ENCODE data around the gene MUC6.
"Not testable (repeated sequence)": the region's sequence is repeated elsewhere in the genome, so short reads cannot be mapped to it uniquely, and the experiment has no call there.

MUC6 gene

GRCh38 chr11:1023811-1024596 is 12.5 kb downstream of the MUC6 start:
- H3K9me3 ChIP-seq (ENCODE audit: control insufficient read depth, low read length), result no peaks in the 10 kb centered on the region
- no peak for DNase-seq (ENCODE audit: low read depth)
- H3K4me3 ChIP-seq (ENCODE audit: low read length), result no peak overlapping the region
- H3K9ac ChIP-seq (ENCODE audit: low read length), result no peak overlapping the region
- no peaks in the 10 kb centered on the region for H3K36me3 ChIP-seq (ENCODE audit: control insufficient read depth, insufficient read depth, low read length, severe bottlenecking)
- H3K27me3 ChIP-seq (replicated peaks; ENCODE audit: control insufficient read depth, insufficient read depth, low read length), result no peaks in the 10 kb centered on the region
- H3K4me1 ChIP-seq (ENCODE audit: control insufficient read depth, insufficient read depth, low read length), result no peaks in the 10 kb centered on the region

DNA sequence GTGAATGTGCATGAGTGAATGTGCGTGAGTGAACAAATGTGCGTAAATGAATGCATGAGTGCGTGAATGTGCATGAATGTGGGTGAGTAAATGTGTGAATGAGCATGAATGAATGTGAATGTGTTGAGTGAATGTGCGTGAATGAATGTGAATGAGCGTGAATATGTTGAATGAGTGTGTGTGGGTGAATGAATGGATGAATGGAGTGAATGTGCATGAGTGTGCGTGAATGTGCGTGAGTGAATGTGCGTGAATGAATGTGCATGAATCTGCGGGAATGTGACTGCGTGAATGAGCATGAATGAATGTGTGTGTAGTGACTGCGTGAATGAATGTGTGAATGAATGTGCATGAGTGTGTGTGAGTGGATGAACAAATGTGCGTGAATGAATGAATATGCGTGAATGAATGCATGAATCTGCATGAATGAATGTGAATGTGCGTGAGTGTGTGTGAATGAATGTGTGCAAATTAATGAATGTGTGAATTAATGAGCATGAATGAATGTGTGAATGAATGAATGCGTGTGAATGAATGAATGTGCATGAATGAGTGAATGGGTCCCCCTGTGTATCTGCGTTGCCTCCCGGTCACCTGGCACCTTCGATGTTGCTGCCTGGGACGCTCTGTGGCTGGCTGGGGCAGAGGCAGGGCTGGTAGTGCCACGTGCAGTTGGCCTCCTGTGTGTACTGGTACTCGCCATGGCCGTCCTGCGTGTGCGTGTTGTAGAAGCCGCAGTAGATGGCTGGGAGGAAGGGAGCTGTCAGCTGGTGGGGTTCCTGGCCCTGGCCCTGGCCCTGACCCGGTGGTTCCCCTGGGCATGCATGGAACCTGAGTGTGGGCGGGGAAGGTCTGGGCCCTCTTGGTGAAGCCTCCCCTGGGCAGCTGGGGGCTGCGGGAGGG is 13.4 kb downstream of the MUC6 start:
- Histone ChIP-seq H3K9ac (ENCODE audit: low read length) (no peak overlapping the region), H3K4me3 (ENCODE audit: low read length) (no peak overlapping the region), H3K36me3 (ENCODE audit: control insufficient read depth, insufficient read depth, low read length, severe bottlenecking) (no peaks in the 10 kb centered on the region), H3K9me3 (ENCODE audit: control insufficient read depth, low read length) (no peaks in the 10 kb centered on the region), H3K27me3 (replicated peaks; ENCODE audit: control insufficient read depth, insufficient read depth, low read length) (no peaks in the 10 kb centered on the region), H3K4me1 (ENCODE audit: control insufficient read depth, insufficient read depth, low read length) (no peaks in the 10 kb centered on the region)
- no peak for DNase-seq (ENCODE audit: low read depth)

DNA sequence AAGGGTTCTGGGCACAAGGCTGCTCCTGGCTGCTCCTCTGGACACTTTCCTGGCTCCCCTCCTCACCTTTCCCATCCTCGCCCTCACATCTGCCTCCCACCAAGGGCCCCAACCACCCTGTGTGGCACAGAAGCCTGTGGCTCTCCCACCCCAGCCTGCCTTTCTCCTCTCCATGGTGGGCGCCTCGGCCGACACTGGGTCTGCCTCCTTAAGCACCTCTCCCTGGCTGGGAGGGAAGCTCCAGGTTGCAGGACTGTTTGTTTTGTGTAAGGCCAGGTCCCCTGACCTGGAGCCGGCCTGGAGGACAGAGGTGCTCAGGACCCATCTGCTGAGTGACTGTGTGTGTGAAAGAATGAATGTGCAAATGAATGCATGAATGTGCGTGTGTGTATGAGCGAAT is 14.1 kb downstream of the MUC6 start:
- DNase-seq (ENCODE audit: low read depth), result no peak
- no peaks in the 10 kb centered on the region for H3K4me1 ChIP-seq (ENCODE audit: control insufficient read depth, insufficient read depth, low read length)
- no peak overlapping the region for H3K4me3 ChIP-seq (ENCODE audit: low read length)

GRCh38 chr11:1020211-1020905 is 16.2 kb downstream of the MUC6 start:
- Histone ChIP-seq H3K27me3 (replicated peaks; ENCODE audit: control insufficient read depth, insufficient read depth, low read length) (no peaks in the 10 kb centered on the region), H3K4me3 (ENCODE audit: low read length) (no peak overlapping the region), H3K36me3 (ENCODE audit: control insufficient read depth, insufficient read depth, low read length, severe bottlenecking) (no peaks in the 10 kb centered on the region), H3K9me3 (ENCODE audit: control insufficient read depth, low read length) (no peaks in the 10 kb centered on the region), H3K4me1 (ENCODE audit: control insufficient read depth, insufficient read depth, low read length) (no peaks in the 10 kb centered on the region), H3K9ac (ENCODE audit: low read length) (no peak overlapping the region)
- DNase-seq (ENCODE audit: low read depth), result no peak

More for the DNA sequence above, 14.1 kb downstream of the MUC6 start:
- no peak overlapping the region for H3K9ac ChIP-seq (ENCODE audit: low read length)
- H3K9me3 ChIP-seq (ENCODE audit: control insufficient read depth, low read length), result no peaks in the 10 kb centered on the region
- no peaks in the 10 kb centered on the region for H3K36me3 ChIP-seq (ENCODE audit: control insufficient read depth, insufficient read depth, low read length, severe bottlenecking)
- no peaks in the 10 kb centered on the region for H3K27me3 ChIP-seq (replicated peaks; ENCODE audit: control insufficient read depth, insufficient read depth, low read length)

GRCh38 chr11:1019321-1019910 is 17.1 kb downstream of the MUC6 start:
- Histone ChIP-seq H3K27me3 (replicated peaks; ENCODE audit: control insufficient read depth, insufficient read depth, low read length) (no peaks in the 10 kb centered on the region), H3K4me1 (ENCODE audit: control insufficient read depth, insufficient read depth, low read length) (no peaks in the 10 kb centered on the region), H3K4me3 (ENCODE audit: low read length) (no peak overlapping the region), H3K9me3 (ENCODE audit: control insufficient read depth, low read length) (no peaks in the 10 kb centered on the region), H3K9ac (ENCODE audit: low read length) (no peak overlapping the region), H3K36me3 (ENCODE audit: control insufficient read depth, insufficient read depth, low read length, severe bottlenecking) (peaks cover 5% of the 10 kb centered on the region)
- no peak for DNase-seq (ENCODE audit: low read depth)

DNA sequence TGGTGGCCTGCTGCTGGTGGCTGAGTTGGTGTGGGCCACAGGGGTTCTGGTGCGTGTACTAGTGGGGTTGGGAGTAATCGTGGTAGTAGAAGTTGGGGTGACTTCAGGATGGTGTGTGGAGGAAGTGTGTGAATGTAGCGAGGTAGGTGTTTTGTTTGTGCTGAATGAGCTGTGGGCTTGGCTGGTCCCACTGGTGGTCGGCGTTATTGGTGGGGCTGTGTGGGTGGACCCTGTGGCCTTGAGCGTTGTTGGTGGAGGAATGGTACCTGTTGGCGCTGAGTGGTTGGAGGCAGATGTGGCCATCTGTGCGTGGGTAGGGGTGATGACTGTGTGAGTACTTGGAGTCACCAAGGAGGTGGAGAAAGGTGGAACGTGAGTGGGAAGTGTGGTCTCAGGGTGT is 18.4 kb downstream of the MUC6 start:
- no peak overlapping the region for H3K4me3 ChIP-seq (ENCODE audit: low read length)
- no peaks in the 10 kb centered on the region for H3K9me3 ChIP-seq (ENCODE audit: control insufficient read depth, low read length)
- no peaks in the 10 kb centered on the region for H3K4me1 ChIP-seq (ENCODE audit: control insufficient read depth, insufficient read depth, low read length)
- no peak overlapping the region for H3K9ac ChIP-seq (ENCODE audit: low read length)
- DNase-seq (ENCODE audit: low read depth), result no peak
- H3K36me3 ChIP-seq (ENCODE audit: control insufficient read depth, insufficient read depth, low read length, severe bottlenecking), result peaks cover 5% of the 10 kb centered on the region
- H3K27me3 ChIP-seq (replicated peaks; ENCODE audit: control insufficient read depth, insufficient read depth, low read length), result no peaks in the 10 kb centered on the region

DNA sequence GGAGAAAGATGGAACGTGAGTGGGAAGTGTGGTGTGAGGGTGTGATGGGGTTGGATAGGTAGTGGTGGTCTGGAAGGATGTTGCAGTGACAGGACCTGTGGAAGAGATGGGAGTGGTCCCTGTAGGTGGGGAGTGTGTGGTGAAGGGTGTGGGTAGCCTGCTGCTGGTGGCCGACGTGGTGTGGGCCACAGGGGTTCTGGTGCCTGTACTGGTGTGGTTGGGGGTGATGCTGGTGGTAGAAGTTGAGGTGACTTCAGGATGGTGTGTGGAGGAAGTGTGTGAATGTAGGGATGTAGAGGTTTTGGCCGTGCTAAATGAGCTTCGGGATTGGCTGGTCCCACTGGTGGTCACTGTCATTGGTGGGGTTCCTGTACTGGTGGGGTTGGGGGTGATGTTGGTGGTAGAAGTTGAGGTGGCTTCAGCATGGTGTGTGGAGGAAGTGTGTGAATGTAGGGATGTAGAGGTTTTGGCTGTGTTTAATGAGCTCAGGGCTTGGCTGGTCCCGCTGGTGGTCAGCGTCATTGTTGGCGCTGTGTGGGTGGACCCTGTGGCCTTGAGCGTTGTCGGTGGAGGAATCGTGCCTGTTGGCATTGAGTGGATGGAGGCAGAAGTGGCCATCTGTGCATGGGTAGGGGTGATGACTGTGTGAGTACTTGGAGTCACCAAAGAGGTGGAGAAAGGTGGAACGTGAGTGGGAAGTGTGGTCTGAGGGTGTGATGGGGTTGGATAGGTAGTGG is 19.1 kb downstream of the MUC6 start:
- H3K27me3 ChIP-seq (replicated peaks; ENCODE audit: control insufficient read depth, insufficient read depth, low read length), result no peaks in the 10 kb centered on the region
- no peak for DNase-seq (ENCODE audit: low read depth)
- no peak overlapping the region for H3K4me3 ChIP-seq (ENCODE audit: low read length)
- no peaks in the 10 kb centered on the region for H3K4me1 ChIP-seq (ENCODE audit: control insufficient read depth, insufficient read depth, low read length)
- peaks cover 5% of the 10 kb centered on the region for H3K36me3 ChIP-seq (ENCODE audit: control insufficient read depth, insufficient read depth, low read length, severe bottlenecking)
- no peaks in the 10 kb centered on the region for H3K9me3 ChIP-seq (ENCODE audit: control insufficient read depth, low read length)
- no peak overlapping the region for H3K9ac ChIP-seq (ENCODE audit: low read length)

DNA sequence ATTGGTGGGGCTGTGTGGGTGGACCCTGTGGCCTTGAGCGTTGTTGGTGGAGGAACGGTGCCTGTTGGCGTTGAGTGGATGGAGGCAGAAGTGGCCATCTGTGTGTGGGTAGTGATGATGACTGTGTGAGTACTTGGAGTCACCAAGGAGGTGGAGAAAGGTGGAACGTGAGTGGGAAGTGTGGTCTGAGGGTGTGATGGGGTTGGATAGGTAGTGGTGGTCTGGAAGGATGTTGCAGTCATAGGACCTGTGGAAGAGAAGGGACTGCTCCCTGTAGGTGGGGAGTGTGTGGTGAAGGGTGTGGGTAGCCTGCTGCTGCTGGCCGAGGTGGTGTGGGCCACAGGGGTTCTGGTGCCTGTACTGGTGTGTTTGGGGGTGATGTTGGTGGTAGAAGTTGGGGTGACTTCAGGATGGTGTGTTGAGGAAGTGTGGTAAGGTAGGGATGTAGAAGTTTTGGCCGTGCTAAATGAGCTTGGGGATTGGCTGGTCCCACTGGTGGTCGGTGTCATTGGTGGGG is 19.9 kb downstream of the MUC6 start:
- not testable (repeated sequence) for DNase-seq (ENCODE audit: low read depth); H3K4me3 ChIP-seq (ENCODE audit: low read length); H3K4me1 ChIP-seq (ENCODE audit: control insufficient read depth, insufficient read depth, low read length)

DNA sequence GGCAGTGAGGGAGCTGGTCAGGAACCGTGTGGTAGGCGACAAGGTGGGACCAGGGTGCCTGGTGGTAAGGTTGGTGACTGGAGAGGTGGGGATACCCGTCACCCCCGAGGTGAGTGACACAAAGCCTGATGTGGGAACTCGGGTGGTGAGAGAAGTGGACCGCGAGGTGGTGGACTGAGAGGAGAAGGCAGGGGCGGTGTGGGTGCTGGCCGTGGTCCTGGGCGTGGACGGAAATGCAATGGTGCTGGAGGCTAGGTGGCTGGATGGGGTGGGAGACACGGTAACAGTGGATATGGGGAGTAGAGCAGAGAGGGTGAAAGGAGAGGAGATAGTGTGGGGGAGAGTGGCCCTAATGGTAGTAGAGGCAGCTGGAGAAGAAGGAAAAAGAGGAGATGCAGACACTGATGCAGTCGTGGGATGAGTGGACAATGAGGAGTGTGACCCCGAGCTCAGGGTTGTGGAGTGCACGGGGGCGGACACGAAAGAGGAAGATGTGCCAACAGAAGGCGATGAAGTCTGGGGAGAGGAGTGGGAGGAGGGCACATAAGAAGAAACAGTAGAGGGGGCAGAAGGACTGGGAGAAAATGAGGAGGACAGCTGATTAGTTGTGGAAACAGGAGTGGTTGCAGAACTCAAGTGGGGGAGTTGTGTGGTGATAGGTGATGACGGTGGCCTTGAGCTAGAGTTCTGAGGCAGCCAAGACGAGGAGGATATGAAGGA is 20.5 kb downstream of the MUC6 start:
- no peak for DNase-seq (ENCODE audit: low read depth)
- peaks cover 18% of the 10 kb centered on the region for H3K36me3 ChIP-seq (ENCODE audit: control insufficient read depth, insufficient read depth, low read length, severe bottlenecking)
- no peaks in the 10 kb centered on the region for H3K4me1 ChIP-seq (ENCODE audit: control insufficient read depth, insufficient read depth, low read length)
- H3K4me3 ChIP-seq (ENCODE audit: low read length), result no peak overlapping the region
- no peaks in the 10 kb centered on the region for H3K9me3 ChIP-seq (ENCODE audit: control insufficient read depth, low read length)
- no peaks in the 10 kb centered on the region for H3K27me3 ChIP-seq (replicated peaks; ENCODE audit: control insufficient read depth, insufficient read depth, low read length)
- no peak overlapping the region for H3K9ac ChIP-seq (ENCODE audit: low read length)

More for the DNA sequence above, 19.9 kb downstream of the MUC6 start:
- H3K9me3 ChIP-seq (ENCODE audit: control insufficient read depth, low read length); H3K9ac ChIP-seq (ENCODE audit: low read length); H3K27me3 ChIP-seq (replicated peaks; ENCODE audit: control insufficient read depth, insufficient read depth, low read length): not testable (repeated sequence)
- H3K36me3 ChIP-seq (ENCODE audit: control insufficient read depth, insufficient read depth, low read length, severe bottlenecking), result peaks cover 11% of the 10 kb centered on the region

DNA sequence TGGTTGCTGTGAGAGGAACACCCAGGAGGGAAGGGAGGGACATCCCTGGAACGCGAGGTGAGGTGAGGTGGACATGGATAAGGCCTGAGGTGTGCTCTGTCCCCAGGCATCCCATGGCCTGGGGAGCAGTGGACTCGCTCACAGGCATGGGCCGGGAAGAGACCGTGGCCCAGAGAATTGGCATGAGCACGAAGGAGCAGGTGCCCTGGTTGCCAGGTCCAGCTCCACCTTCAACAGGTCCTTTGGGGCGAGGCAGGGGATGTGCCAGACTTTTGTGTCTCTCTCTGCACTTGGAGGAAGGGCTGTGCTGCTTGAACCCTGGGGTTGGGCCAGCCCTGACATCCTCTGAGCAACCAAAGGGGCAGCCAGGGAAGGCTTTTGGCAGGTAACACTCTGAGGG is 21.5 kb downstream of the MUC6 start:
- Histone ChIP-seq H3K36me3 (ENCODE audit: control insufficient read depth, insufficient read depth, low read length, severe bottlenecking) (peaks cover 27% of the 10 kb centered on the region), H3K4me1 (ENCODE audit: control insufficient read depth, insufficient read depth, low read length) (no peaks in the 10 kb centered on the region), H3K27me3 (replicated peaks; ENCODE audit: control insufficient read depth, insufficient read depth, low read length) (no peaks in the 10 kb centered on the region), H3K9ac (ENCODE audit: low read length) (no peak overlapping the region), H3K4me3 (ENCODE audit: low read length) (no peak overlapping the region), H3K9me3 (ENCODE audit: control insufficient read depth, low read length) (no peaks in the 10 kb centered on the region)
- DNase-seq (ENCODE audit: low read depth), result no peak

Measured in adipocyte (in vitro differentiated cells).